Fibroblast of lung (primary cell): ENCODE measurements around the gene EDDM3A. TPM values are rescaled to one million over a fixed set of nuclear protein-coding genes. Genes with fewer than 3 reads are reported as not detected.

Experiments used
- DNase-seq, 2 donors: peaks; one replicate each; pipeline versions ENCODE4 v3.0.0 to v3.0.0-alpha.2; 2010; ENCODE audit warnings: low read depth in 2 of 2
- H2AFZ ChIP-seq: 2 replicates; pipeline ENCODE4 v1.5.1; 2012; ENCODE audit warnings: low read length, control low read depth, inconsistent platforms
- H3K27ac ChIP-seq: 2 replicates; pipeline ENCODE4 v1.5.1; 2011; ENCODE audit warnings: low read length, control low read depth; ENCODE audit not compliant: insufficient read depth
- H3K27me3 ChIP-seq: 2 replicates; pipeline ENCODE4 v1.5.1; 2011; ENCODE audit warnings: mild to moderate bottlenecking, low read length; ENCODE audit not compliant: control insufficient read depth, insufficient read depth
- H3K36me3 ChIP-seq: 2 replicates; pipeline ENCODE4 v1.5.1; 2011; ENCODE audit warnings: low read length; ENCODE audit not compliant: control insufficient read depth, insufficient read depth
- H3K4me1 ChIP-seq: 2 replicates; pipeline ENCODE4 v1.5.1; 2011; ENCODE audit warnings: low read length; ENCODE audit not compliant: control insufficient read depth, insufficient read depth; ENCODE audit errors: extremely low read depth
- H3K4me2 ChIP-seq: 2 replicates; pipeline ENCODE4 v1.5.1; 2011; ENCODE audit warnings: low read length, control low read depth; ENCODE audit not compliant: insufficient read depth; ENCODE audit errors: extremely low read depth
- H3K4me3 ChIP-seq, 4 experiments: fragments of 200-600 bp in 1 of 4; sonication (generic) in 1 of 4; replicated peaks in 1 of 4; 2 replicates each; pipeline ENCODE4 v1.5.1; 2011 to 2016; ENCODE audit warnings: low read length in 4 of 4, low read depth in 3 of 4, mild to moderate bottlenecking in 3 of 4, control low read depth in 2 of 4, inconsistent platforms in 1 of 4, mixed read lengths in 1 of 4; ENCODE audit not compliant: insufficient read depth in 1 of 4; ENCODE audit errors: control extremely low read depth in 1 of 4
- H3K79me2 ChIP-seq: 2 replicates; pipeline ENCODE4 v1.5.1; 2012; ENCODE audit warnings: mild to moderate bottlenecking, low read length, inconsistent platforms; ENCODE audit not compliant: control insufficient read depth, insufficient read depth
- H3K9ac ChIP-seq: 2 replicates; pipeline ENCODE4 v1.5.1; 2011; ENCODE audit warnings: mild to moderate bottlenecking, low read length, control low read depth; ENCODE audit not compliant: insufficient read depth
- H3K9me3 ChIP-seq: 2 replicates; pipeline ENCODE4 v1.5.1; 2012; ENCODE audit warnings: low read depth, low read length; ENCODE audit not compliant: control insufficient read depth, insufficient read depth
- H4K20me1 ChIP-seq: 2 replicates; pipeline ENCODE4 v1.5.1; 2011; ENCODE audit warnings: low read length; ENCODE audit not compliant: control insufficient read depth, insufficient read depth; ENCODE audit errors: extremely low read depth
- EZH2 ChIP-seq: IDR thresholded peaks from 2 replicates; pipeline ENCODE4 v1.5.1; 2012; ENCODE audit warnings: low read length, control low read depth, mild to moderate bottlenecking; ENCODE audit errors: missing control alignments
- polyA plus RNA-seq, 2 donors: library from polyadenylated mRNA; depleted of rRNA in 1 of 2; stranded (reverse) in 1 of 2; unstranded in 1 of 2; fragments of >200 nt; gene quantifications; 2 replicates each; pipeline ENCODE4 v1.2.1, GENCODE V29; 2011 to 2012; ENCODE audit warnings: missing spikeins in 1 of 2
- total RNA-seq: library from RNA; depleted of rRNA; stranded (reverse); fragments of >200 nt; gene quantifications from 2 replicates; pipeline ENCODE4 v1.2.1, GENCODE V29; 2014
- TF ChIP-seq, protein P1 (sequence below), 2 donors: IDR thresholded peaks in 1 of 2; conservative IDR thresholded peaks in 1 of 2; 1 replicate in 1 of 2; 2 replicates in 1 of 2; pipeline ENCODE4 v1.5.1; 2011 to 2012; ENCODE audit warnings: low read length in 2 of 2, control low read depth in 1 of 2, inconsistent platforms in 1 of 2, low read depth in 1 of 2, mild to moderate bottlenecking in 1 of 2

Gene EDDM3A
- total and polyA plus RNA-seq, 2 donors (not counting 1 experiment from before 2014, with no cell fraction given): not detected

DNA sequence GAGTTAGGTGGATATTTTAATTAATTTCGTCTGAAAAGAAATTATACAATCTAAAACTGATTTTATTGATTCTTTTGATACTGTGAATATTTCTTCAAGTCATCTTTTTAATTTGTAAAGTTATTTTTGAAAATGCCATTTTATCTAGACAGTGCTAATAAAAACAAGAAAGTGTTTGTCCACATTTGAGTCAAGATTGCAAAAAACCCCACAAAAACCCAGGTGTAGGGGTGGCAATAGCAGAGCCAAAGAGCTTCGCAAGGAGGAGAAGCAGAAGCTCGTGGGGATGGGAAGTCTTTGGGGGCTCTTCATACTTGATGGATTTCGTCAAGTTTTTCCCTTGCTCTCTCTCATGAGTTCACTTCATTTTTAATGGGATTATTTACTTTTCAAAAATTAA, 41.3 kb downstream of the EDDM3A start:
- Histone ChIP-seq H3K27me3 (no peaks in the 10 kb centered on the region), H3K36me3 (no peaks in the 10 kb centered on the region), H3K79me2 (no peaks in the 10 kb centered on the region), H3K27ac (no peak overlapping the region), H3K4me1 (no peaks in the 10 kb centered on the region), H3K9ac (no peak overlapping the region), H4K20me1 (no peaks in the 10 kb centered on the region), H2AFZ (no peak overlapping the region), H3K9me3 (no peaks in the 10 kb centered on the region), H3K4me3 (no peak overlapping the region), H3K4me2 (no peak overlapping the region)
- TF ChIP-seq, protein P1, sequence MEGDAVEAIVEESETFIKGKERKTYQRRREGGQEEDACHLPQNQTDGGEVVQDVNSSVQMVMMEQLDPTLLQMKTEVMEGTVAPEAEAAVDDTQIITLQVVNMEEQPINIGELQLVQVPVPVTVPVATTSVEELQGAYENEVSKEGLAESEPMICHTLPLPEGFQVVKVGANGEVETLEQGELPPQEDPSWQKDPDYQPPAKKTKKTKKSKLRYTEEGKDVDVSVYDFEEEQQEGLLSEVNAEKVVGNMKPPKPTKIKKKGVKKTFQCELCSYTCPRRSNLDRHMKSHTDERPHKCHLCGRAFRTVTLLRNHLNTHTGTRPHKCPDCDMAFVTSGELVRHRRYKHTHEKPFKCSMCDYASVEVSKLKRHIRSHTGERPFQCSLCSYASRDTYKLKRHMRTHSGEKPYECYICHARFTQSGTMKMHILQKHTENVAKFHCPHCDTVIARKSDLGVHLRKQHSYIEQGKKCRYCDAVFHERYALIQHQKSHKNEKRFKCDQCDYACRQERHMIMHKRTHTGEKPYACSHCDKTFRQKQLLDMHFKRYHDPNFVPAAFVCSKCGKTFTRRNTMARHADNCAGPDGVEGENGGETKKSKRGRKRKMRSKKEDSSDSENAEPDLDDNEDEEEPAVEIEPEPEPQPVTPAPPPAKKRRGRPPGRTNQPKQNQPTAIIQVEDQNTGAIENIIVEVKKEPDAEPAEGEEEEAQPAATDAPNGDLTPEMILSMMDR (conservative IDR thresholded peaks at IDR 0.05 in 1 of 2, IDR thresholded peaks at IDR 0.05 in 1 of 2; ENCODE audit: low read depth in 1 of 2, low read length in 2 of 2): no peak
- TF ChIP-seq EZH2: no peak
- DNase-seq: no peak

DNA sequence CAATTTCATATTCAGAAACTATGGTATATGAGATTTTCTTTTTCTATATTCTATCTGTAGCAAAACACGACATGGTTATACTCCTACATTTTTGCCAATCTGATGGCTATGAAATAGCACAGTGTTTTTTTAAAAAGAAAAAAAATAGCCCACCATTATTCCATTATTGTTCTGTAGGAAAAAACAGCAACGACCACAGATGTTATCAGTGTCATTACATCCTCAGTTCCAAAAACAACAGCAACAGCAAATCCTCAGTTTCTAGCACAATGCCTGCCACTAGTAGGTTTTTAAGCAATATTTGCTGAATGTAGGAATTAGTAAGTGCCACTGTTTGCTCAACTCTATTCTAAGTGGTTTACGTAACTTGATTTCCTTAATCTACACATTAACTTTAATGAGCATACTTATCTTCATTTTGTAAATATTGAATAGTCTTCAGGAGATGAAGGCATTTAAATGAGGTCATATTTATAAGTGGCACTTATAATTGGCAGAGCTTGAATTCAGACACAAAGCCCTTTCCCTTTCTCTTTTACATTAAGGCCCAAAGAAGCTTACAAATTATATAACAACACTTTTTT, 43.6 kb downstream of the EDDM3A start:
- Histone ChIP-seq H3K9ac (no peak overlapping the region), H3K79me2 (no peaks in the 10 kb centered on the region), H3K27me3 (no peaks in the 10 kb centered on the region), H4K20me1 (no peaks in the 10 kb centered on the region), H3K36me3 (no peaks in the 10 kb centered on the region), H2AFZ (no peak overlapping the region), H3K4me1 (no peaks in the 10 kb centered on the region), H3K27ac (no peak overlapping the region), H3K9me3 (no peaks in the 10 kb centered on the region), H3K4me2 (no peak overlapping the region), H3K4me3 (no peak overlapping the region)
- no peak for DNase-seq
- TF ChIP-seq, protein P1 (conservative IDR thresholded peaks at IDR 0.05 in 1 of 2, IDR thresholded peaks at IDR 0.05 in 1 of 2; ENCODE audit: low read depth in 1 of 2, low read length in 2 of 2): no peak
- no peak for TF ChIP-seq EZH2

DNA sequence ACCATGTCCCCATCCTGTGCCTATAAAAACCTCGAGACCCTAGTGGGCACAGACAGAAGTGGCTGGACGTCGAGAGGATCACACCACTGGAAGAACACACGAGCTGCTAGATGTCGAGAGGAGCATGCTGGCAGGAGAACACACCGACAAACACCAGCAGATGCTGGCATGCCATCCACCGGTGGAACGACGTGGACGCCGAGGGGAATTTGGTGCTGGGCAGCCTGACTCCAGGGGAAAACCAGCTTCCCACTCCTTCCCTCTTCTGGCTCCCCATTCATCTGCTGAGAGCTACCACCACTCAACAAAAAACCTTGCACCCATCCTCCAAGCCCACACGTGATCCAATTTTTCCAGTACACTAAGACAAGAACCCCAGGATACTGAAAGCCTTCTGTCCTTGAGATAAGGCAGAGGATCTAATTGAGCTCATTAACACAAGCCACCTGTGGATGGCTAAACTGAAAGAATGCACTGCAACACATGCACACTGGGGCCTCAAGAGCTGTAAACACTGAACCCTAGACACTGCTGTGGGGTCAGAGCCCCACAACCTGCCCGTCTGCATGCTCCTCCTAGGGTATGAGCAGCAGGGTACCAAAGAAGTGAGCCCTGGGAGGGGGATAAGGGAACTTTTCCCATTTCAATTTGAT, 44.9 kb downstream of the EDDM3A start:
- no peak overlapping the region for H3K4me2 ChIP-seq
- no peaks in the 10 kb centered on the region for H3K4me1 ChIP-seq
- H3K27ac ChIP-seq: no peak overlapping the region
- H2AFZ ChIP-seq: no peak overlapping the region
- no peaks in the 10 kb centered on the region for H3K27me3 ChIP-seq
- no peaks in the 10 kb centered on the region for H3K9me3 ChIP-seq
- H3K36me3 ChIP-seq: no peaks in the 10 kb centered on the region
- DNase-seq: no peak
- H3K9ac ChIP-seq: no peak overlapping the region
- H3K4me3 ChIP-seq: no peak overlapping the region
- TF ChIP-seq, protein P1 (conservative IDR thresholded peaks at IDR 0.05 in 1 of 2, IDR thresholded peaks at IDR 0.05 in 1 of 2; ENCODE audit: low read depth in 1 of 2, low read length in 2 of 2): no peak
- TF ChIP-seq EZH2: no peak
- H3K79me2 ChIP-seq: no peaks in the 10 kb centered on the region
- H4K20me1 ChIP-seq: no peaks in the 10 kb centered on the region
